Chondrocyte (in vitro differentiated cells): ENCODE measurements around the gene FAM120AOS. TPM values are rescaled to one million over a fixed set of nuclear protein-coding genes. Genes with fewer than 3 reads are reported as not detected.

Experiments used
- DNase-seq: peaks from one replicate; pipeline ENCODE4 v3.0.0; 2021; ENCODE audit warnings: mixed read lengths, low spot score
- H3K27ac Mint-ChIP-seq: one replicate; pipeline ENCODE4 v1.8.0; 2021; ENCODE audit warnings: mild to moderate bottlenecking, moderate library complexity, mixed read lengths; ENCODE audit not compliant: unreplicated experiment
- H3K27me3 Mint-ChIP-seq: 2 replicates; pipeline ENCODE4 v1.8.0; 2021; ENCODE audit warnings: low read depth, mixed read lengths
- H3K36me3 Mint-ChIP-seq: 2 replicates; pipeline ENCODE4 v1.8.0; 2021; ENCODE audit warnings: low read depth, mixed read lengths
- H3K4me1 Mint-ChIP-seq: 2 replicates; pipeline ENCODE4 v1.8.0; 2021; ENCODE audit warnings: low read depth, mild to moderate bottlenecking, mixed read lengths
- H3K4me3 Mint-ChIP-seq: one replicate; pipeline ENCODE4 v1.8.0; 2021; ENCODE audit warnings: mild to moderate bottlenecking, moderate library complexity, mixed read lengths; ENCODE audit not compliant: unreplicated experiment
- H3K9me3 Mint-ChIP-seq: 2 replicates; pipeline ENCODE4 v1.8.0; 2021; ENCODE audit warnings: low read depth, mixed read lengths
- total RNA-seq: library from RNA; stranded (reverse); gene quantifications from 3 replicates; pipeline ENCODE4 v1.2.1, GENCODE V29; 2021
- TF ChIP-seq, protein P1 (sequence below): fragments of 200-600 bp; sonication (generic); IDR thresholded peaks from 2 replicates; pipeline ENCODE4 v1.5.0; 2021; ENCODE audit warnings: antibody characterized with exemption, mild to moderate bottlenecking, moderate library complexity

Gene FAM120AOS
- total RNA-seq, 1 donor from 2014 or later = 41.4 TPM

DNA sequence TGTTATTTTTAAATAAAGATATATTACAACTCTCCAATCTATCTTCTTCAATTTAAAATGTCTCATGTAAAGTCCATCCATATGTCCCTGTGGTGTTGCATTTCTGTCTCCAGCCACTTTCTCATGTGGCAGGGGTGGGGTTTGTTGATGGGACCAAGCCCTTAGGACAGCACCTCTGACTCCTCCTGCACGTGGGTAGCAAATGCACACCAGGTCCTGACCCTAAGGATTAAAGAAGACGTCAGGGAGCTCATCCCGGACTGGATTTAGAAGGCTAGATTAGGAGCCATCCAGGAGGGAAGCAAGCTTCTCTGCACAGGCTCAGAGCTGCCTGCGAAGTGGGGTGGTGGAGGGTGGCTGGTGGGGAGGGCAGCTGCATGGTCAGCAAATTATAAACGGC lies 38.9 kb upstream of the FAM120AOS start:
- peaks cover 18% of the 10 kb centered on the region for H3K36me3 Mint-ChIP-seq
- peaks cover 14% of the 10 kb centered on the region for H3K4me1 Mint-ChIP-seq

DNA sequence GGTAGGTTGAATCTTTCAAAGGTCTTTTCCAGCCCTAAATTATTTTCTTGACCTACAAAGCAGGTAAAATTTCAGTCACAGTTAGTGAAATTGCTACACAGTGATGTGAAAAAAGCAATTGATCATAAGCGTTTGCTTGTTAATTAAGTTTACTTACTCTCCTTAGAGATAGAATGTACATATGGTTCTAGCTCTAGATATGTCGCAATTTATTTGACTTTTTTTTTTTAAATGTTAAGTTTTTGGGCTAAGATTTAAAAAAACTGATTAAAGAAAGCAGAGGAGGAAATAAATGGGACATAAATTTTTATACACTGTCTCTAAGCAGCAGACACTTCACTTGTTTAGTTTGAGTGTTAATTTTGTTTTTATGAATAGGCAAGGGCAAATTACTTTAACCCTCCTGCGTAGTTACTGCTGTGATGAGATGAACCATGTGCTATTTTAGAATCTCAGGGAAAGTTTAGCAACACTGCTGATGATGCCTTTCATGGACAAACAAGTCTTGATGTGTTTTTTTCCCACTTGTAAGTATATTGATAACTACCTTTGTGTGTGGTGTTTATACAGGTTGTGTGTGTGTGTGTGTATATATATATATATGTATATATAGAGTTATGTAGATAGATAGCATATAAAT lies 38.3 kb upstream of the FAM120AOS start:
- Mint-ChIP-seq H3K27me3 (no peaks in the 10 kb centered on the region), H3K27ac (no peak overlapping the region), H3K36me3 (peaks cover 20% of the 10 kb centered on the region), H3K9me3 (no peaks in the 10 kb centered on the region), H3K4me3 (no peak overlapping the region), H3K4me1 (peaks cover 17% of the 10 kb centered on the region)
- no peak for DNase-seq
- TF ChIP-seq, protein P1, sequence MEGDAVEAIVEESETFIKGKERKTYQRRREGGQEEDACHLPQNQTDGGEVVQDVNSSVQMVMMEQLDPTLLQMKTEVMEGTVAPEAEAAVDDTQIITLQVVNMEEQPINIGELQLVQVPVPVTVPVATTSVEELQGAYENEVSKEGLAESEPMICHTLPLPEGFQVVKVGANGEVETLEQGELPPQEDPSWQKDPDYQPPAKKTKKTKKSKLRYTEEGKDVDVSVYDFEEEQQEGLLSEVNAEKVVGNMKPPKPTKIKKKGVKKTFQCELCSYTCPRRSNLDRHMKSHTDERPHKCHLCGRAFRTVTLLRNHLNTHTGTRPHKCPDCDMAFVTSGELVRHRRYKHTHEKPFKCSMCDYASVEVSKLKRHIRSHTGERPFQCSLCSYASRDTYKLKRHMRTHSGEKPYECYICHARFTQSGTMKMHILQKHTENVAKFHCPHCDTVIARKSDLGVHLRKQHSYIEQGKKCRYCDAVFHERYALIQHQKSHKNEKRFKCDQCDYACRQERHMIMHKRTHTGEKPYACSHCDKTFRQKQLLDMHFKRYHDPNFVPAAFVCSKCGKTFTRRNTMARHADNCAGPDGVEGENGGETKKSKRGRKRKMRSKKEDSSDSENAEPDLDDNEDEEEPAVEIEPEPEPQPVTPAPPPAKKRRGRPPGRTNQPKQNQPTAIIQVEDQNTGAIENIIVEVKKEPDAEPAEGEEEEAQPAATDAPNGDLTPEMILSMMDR = no peak

More for the DNA sequence above, 38.9 kb upstream of the FAM120AOS start:
- H3K9me3 Mint-ChIP-seq = no peaks in the 10 kb centered on the region
- no peaks in the 10 kb centered on the region for H3K27me3 Mint-ChIP-seq
- TF ChIP-seq, protein P1 = no peak
- no peak overlapping the region for H3K27ac Mint-ChIP-seq
- no peak overlapping the region for H3K4me3 Mint-ChIP-seq
- no peak for DNase-seq

DNA sequence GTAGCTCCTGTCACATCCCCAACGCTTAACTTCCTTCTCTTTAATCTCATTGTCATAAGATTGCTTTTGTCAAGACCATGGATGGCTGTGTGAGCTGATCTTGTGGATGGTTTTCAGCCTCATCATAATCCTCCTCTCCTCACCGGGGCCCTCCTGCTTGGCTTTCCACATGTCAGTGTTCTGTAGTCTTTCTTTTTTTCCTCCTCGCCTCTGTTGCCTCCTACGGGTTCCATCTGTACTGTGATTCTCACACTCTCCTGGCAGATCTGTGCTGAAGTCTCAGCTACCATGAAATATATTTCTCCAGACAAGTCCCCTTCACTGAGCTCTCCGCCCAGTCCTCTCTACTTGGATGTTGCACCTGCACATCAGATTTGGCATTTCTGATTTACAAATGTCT lies 34.9 kb upstream of the FAM120AOS start:
- no peak for DNase-seq
- H3K9me3 Mint-ChIP-seq = no peaks in the 10 kb centered on the region
- peaks cover 18% of the 10 kb centered on the region for H3K36me3 Mint-ChIP-seq
- no peak overlapping the region for H3K27ac Mint-ChIP-seq
- H3K4me3 Mint-ChIP-seq = no peak overlapping the region
- TF ChIP-seq, protein P1 = no peak
- H3K4me1 Mint-ChIP-seq = peaks cover 28% of the 10 kb centered on the region
- no peaks in the 10 kb centered on the region for H3K27me3 Mint-ChIP-seq

DNA sequence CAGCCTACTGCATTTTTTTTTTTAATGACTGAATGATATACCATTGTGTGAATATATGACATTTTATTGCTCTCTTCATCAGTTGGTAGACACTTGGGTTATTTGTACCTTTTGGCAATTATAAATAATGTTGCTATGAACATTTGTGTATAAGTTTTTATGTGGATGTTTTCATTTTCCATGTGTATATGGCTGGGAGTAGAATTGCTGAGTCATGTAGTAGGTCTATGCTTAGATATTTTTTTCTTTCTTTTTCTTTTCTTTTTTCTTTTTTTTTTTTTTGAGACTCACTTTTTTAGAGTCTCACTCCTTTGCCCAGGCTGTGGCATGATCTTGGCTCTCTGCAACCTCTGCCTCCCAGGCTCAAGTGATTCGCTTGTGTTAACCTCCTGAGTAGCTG lies 32.9 kb upstream of the FAM120AOS start:
- peaks cover 25% of the 10 kb centered on the region for H3K4me1 Mint-ChIP-seq
- DNase-seq = no peak
- H3K27me3 Mint-ChIP-seq = no peaks in the 10 kb centered on the region
- TF ChIP-seq, protein P1 = no peak
- H3K27ac Mint-ChIP-seq = peak overlapping the region; percentile 80
- H3K36me3 Mint-ChIP-seq = peaks cover 20% of the 10 kb centered on the region
- no peaks in the 10 kb centered on the region for H3K9me3 Mint-ChIP-seq
- no peak overlapping the region for H3K4me3 Mint-ChIP-seq

DNA sequence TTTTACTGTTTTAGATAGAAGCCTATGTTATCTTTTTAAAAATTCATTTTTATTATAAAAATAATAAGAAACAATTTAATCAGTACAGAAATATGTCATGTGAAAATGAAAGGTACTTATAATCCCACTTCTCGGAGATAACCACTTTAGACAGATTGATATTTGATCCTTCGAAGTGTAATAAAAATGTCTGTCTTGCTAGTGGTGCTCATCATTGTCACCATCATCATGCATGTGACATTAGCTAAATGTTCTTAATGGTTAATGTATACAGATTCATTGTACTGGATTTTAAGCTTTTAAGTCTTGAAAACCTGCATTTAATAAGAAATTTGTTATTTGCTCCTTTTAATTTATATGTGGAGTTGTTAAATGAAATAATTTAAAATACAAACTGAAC lies 30.1 kb upstream of the FAM120AOS start:
- DNase-seq = no peak
- Mint-ChIP-seq H3K36me3 (peaks cover 19% of the 10 kb centered on the region), H3K4me3 (no peak overlapping the region), H3K9me3 (no peaks in the 10 kb centered on the region), H3K4me1 (peaks cover 26% of the 10 kb centered on the region), H3K27ac (no peak overlapping the region), H3K27me3 (no peaks in the 10 kb centered on the region)
- TF ChIP-seq, protein P1 = no peak
